GM23338 (cell line): ENCODE measurements around the gene ELAPOR1. TPM values are rescaled to one million over a fixed set of nuclear protein-coding genes. Genes with fewer than 3 reads are reported as not detected.

ENCODE experiments used
- ATAC-seq: fragments of 200-7000 bp; cut with Tn5 transposase; 3 replicates; pipeline ENCODE4 v1.9.1; 2020
- DNase-seq: peaks from one replicate; pipeline ENCODE4 v3.0.0-alpha.2; 2015; ENCODE audit warnings: low spot score
- H2AFZ ChIP-seq: fragments of 200-600 bp; sonication (generic); 2 replicates; pipeline ENCODE4 v1.8.0; 2016; ENCODE audit warnings: antibody characterized with exemption, mild to moderate bottlenecking, moderate library complexity
- H3F3A ChIP-seq: fragments of 200-600 bp; sonication (generic); replicated peaks from 2 replicates; pipeline ENCODE4 v1.8.0; 2017; ENCODE audit warnings: antibody characterized with exemption, mixed run types, low read depth
- H3K27ac ChIP-seq: fragments of 200-600 bp; sonication (generic); 2 replicates; pipeline ENCODE4 v1.6.1; 2016; ENCODE audit warnings: low read depth
- H3K27me3 ChIP-seq: fragments of 200-600 bp; sonication (generic); 2 replicates; pipeline ENCODE4 v1.8.0; 2016; ENCODE audit warnings: mild to moderate bottlenecking, mixed run types, moderate library complexity; ENCODE audit not compliant: insufficient read depth
- H3K36me3 ChIP-seq: fragments of 200-600 bp; sonication (generic); 2 replicates; pipeline ENCODE4 v1.8.0; 2016; ENCODE audit warnings: mild to moderate bottlenecking; ENCODE audit not compliant: insufficient read depth
- H3K4me1 ChIP-seq: fragments of 200-600 bp; sonication (generic); 2 replicates; pipeline ENCODE4 v1.8.0; 2016; ENCODE audit warnings: mild to moderate bottlenecking, moderate library complexity; ENCODE audit not compliant: insufficient read depth
- H3K4me2 ChIP-seq: fragments of 200-600 bp; sonication (generic); 2 replicates; pipeline ENCODE4 v1.7.1; 2017; ENCODE audit warnings: mixed run types
- H3K4me3 ChIP-seq: fragments of 200-600 bp; sonication (generic); 2 replicates; pipeline ENCODE4 v1.6.1; 2016; ENCODE audit warnings: mixed run types
- H3K79me2 ChIP-seq: fragments of 200-600 bp; sonication (generic); replicated peaks from 2 replicates; pipeline ENCODE4 v1.8.0; 2017; ENCODE audit warnings: mild to moderate bottlenecking; ENCODE audit not compliant: insufficient read depth
- H3K9me2 ChIP-seq: fragments of 200-600 bp; sonication (generic); 2 replicates; pipeline ENCODE4 v1.8.0; 2017; ENCODE audit not compliant: insufficient read depth
- H4K20me1 ChIP-seq: fragments of 200-600 bp; sonication (generic); replicated peaks from 2 replicates; pipeline ENCODE4 v1.8.0; 2017; ENCODE audit warnings: mild to moderate bottlenecking; ENCODE audit not compliant: insufficient read depth
- H3K27ac Mint-ChIP-seq: 2 replicates; pipeline ENCODE4 v1.8.0; 2020; ENCODE audit warnings: inconsistent platforms, mild to moderate bottlenecking, moderate library complexity, mixed read lengths
- H3K27me3 Mint-ChIP-seq: 3 replicates; pipeline ENCODE4 v1.8.0; 2022; ENCODE audit warnings: low read depth, mild to moderate bottlenecking, moderate library complexity, mixed read lengths, inconsistent platforms; ENCODE audit not compliant: insufficient read depth, poor library complexity
- H3K36me3 Mint-ChIP-seq: 3 replicates; pipeline ENCODE4 v1.8.0; 2021; ENCODE audit warnings: low read depth, mild to moderate bottlenecking, inconsistent platforms, moderate library complexity, mixed read lengths
- H3K4me1 Mint-ChIP-seq: 3 replicates; pipeline ENCODE4 v1.8.0; 2020; ENCODE audit warnings: mild to moderate bottlenecking, inconsistent platforms, mixed read lengths
- H3K4me3 Mint-ChIP-seq: 3 replicates; pipeline ENCODE4 v1.8.0; 2021; ENCODE audit warnings: moderate library complexity, mild to moderate bottlenecking, inconsistent platforms, mixed read lengths
- H3K9me3 Mint-ChIP-seq: 3 replicates; pipeline ENCODE4 v1.8.0; 2020; ENCODE audit warnings: moderate library complexity, mild to moderate bottlenecking, inconsistent platforms, mixed read lengths
- CREB1 ChIP-seq: fragments of 250-450 bp; sonication (Bioruptor Pico); IDR thresholded peaks from 2 replicates; pipeline ENCODE4 v1.5.0; 2020; ENCODE audit warnings: low read depth, mild to moderate bottlenecking, moderate library complexity
- CTCF ChIP-seq, 2 experiments: fragments of 200-600 bp in 1 of 2; sonication (generic) in 1 of 2; conservative IDR thresholded peaks; 2 replicates each; pipeline versions ENCODE4 v1.5.1 to v1.6.1; 2016 to 2017; ENCODE audit warnings: antibody characterized with exemption in 2 of 2, low read depth in 2 of 2, mild to moderate bottlenecking in 2 of 2, moderate library complexity in 1 of 2
- ETS1 ChIP-seq: IDR thresholded peaks from 2 replicates; pipeline ENCODE4 v1.6.1; 2016; ENCODE audit warnings: antibody characterized with exemption
- EZH2 ChIP-seq: fragments of 200-600 bp; sonication (generic); IDR thresholded peaks from one replicate; pipeline ENCODE4 v1.8.0; 2017; ENCODE audit warnings: antibody characterized with exemption, mild to moderate bottlenecking, low read depth; ENCODE audit not compliant: unreplicated experiment
- EZH2phosphoT487 ChIP-seq: fragments of 200-600 bp; sonication (generic); IDR thresholded peaks from one replicate; pipeline ENCODE4 v1.8.1; 2018; ENCODE audit warnings: antibody characterized with exemption; ENCODE audit not compliant: unreplicated experiment
- JUNB ChIP-seq: IDR thresholded peaks from one replicate; pipeline ENCODE4 v1.6.1; 2016; ENCODE audit warnings: antibody characterized with exemption; ENCODE audit not compliant: unreplicated experiment
- NANOG ChIP-seq: IDR thresholded peaks from 2 replicates; pipeline ENCODE4 v1.6.1; 2016; ENCODE audit warnings: antibody characterized with exemption, borderline replicate concordance
- POLR2AphosphoS5 ChIP-seq: IDR thresholded peaks from 2 replicates; pipeline ENCODE4 v1.6.1; 2016; ENCODE audit warnings: antibody characterized with exemption, low read depth
- STAT1 ChIP-seq: IDR thresholded peaks from one replicate; pipeline ENCODE4 v1.6.1; 2016; ENCODE audit warnings: antibody characterized with exemption; ENCODE audit not compliant: unreplicated experiment
- ZNF114 ChIP-seq: fragments of 250-450 bp; sonication (Bioruptor Pico); IDR thresholded peaks from 2 replicates; pipeline ENCODE4 v1.5.0; 2020; ENCODE audit warnings: mild to moderate bottlenecking, moderate library complexity
- ZNF331 ChIP-seq: fragments of 250-450 bp; sonication (Bioruptor Pico); IDR thresholded peaks from 2 replicates; pipeline ENCODE4 v1.5.0; 2020; ENCODE audit warnings: low read depth, mild to moderate bottlenecking, moderate library complexity
- ZNF462 ChIP-seq: fragments of 250-450 bp; sonication (Bioruptor Pico); IDR thresholded peaks from 2 replicates; pipeline ENCODE4 v1.5.0; 2020; ENCODE audit warnings: mild to moderate bottlenecking, moderate library complexity
- polyA plus RNA-seq: library from polyadenylated mRNA; unstranded; fragments of >200 nt; fragmentation: Nextera tagmentation; extraction: Ambion mirVana; gene quantifications from 2 replicates; pipeline ENCODE4 v1.2.1, GENCODE V29; 2016
- total RNA-seq: library from RNA; depleted of rRNA; stranded (reverse); fragments of >200 nt; shearing (Covaris generic); gene quantifications from 2 replicates; pipeline ENCODE4 v1.2.3, GENCODE V29; 2014
- TF ChIP-seq, protein P1 (sequence below): IDR thresholded peaks from one replicate; pipeline ENCODE4 v1.6.1; 2018; ENCODE audit warnings: antibody characterized with exemption; ENCODE audit not compliant: unreplicated experiment

Gene ELAPOR1
- total and polyA plus RNA-seq, 2 experiments from 2014 or later, result 0.92 to 2.4 TPM

- H3F3A ChIP-seq, result no peaks in the 10 kb centered on the region
- H3K36me3 ChIP-seq, result no peaks in the 10 kb centered on the region; the same call in 1 of the 2 replicates
- H4K20me1 ChIP-seq, result no peaks in the 10 kb centered on the region
- H3K4me1 ChIP-seq, result no peaks in the 10 kb centered on the region
- H3K27ac Mint-ChIP-seq, result no peak overlapping the region
- TF ChIP-seq EZH2 (no peak), ZNF331 (CRISPR knock-in tag) (no peak), ZNF462 (no peak), NANOG (no peak), STAT1 (no peak), CREB1 (CRISPR knock-in tag) (no peak), EZH2phosphoT487 (no peak), ETS1 (no peak), JUNB (no peak), POLR2AphosphoS5 (no peak), CTCF (conservative IDR thresholded peaks at IDR 0.05; ENCODE audit: low read depth in 2 of 2) (no peak), ZNF114 (CRISPR knock-in tag) (no peak)
- TF ChIP-seq, protein P1, sequence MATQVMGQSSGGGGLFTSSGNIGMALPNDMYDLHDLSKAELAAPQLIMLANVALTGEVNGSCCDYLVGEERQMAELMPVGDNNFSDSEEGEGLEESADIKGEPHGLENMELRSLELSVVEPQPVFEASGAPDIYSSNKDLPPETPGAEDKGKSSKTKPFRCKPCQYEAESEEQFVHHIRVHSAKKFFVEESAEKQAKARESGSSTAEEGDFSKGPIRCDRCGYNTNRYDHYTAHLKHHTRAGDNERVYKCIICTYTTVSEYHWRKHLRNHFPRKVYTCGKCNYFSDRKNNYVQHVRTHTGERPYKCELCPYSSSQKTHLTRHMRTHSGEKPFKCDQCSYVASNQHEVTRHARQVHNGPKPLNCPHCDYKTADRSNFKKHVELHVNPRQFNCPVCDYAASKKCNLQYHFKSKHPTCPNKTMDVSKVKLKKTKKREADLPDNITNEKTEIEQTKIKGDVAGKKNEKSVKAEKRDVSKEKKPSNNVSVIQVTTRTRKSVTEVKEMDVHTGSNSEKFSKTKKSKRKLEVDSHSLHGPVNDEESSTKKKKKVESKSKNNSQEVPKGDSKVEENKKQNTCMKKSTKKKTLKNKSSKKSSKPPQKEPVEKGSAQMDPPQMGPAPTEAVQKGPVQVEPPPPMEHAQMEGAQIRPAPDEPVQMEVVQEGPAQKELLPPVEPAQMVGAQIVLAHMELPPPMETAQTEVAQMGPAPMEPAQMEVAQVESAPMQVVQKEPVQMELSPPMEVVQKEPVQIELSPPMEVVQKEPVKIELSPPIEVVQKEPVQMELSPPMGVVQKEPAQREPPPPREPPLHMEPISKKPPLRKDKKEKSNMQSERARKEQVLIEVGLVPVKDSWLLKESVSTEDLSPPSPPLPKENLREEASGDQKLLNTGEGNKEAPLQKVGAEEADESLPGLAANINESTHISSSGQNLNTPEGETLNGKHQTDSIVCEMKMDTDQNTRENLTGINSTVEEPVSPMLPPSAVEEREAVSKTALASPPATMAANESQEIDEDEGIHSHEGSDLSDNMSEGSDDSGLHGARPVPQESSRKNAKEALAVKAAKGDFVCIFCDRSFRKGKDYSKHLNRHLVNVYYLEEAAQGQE, result no peak
- no peaks in the 10 kb centered on the region for H3K9me3 Mint-ChIP-seq
- no peak overlapping the region for H3K4me3 Mint-ChIP-seq
- no peak overlapping the region for H3K4me3 ChIP-seq
- H2AFZ ChIP-seq, result no peak overlapping the region
- ATAC-seq (no peak), DNase-seq (no peak)
- no peaks in the 10 kb centered on the region for H3K27me3 ChIP-seq
- no peak overlapping the region for H3K27ac ChIP-seq
- no peaks in the 10 kb centered on the region for H3K9me2 ChIP-seq
- no peak overlapping the region for H3K4me2 ChIP-seq
- H3K4me1 Mint-ChIP-seq, result peaks cover 7% of the 10 kb centered on the region; the same call in 2 of the 3 replicates
- no peaks in the 10 kb centered on the region for H3K36me3 Mint-ChIP-seq
- H3K27me3 Mint-ChIP-seq, result peaks cover 8% of the 10 kb centered on the region
- H3K79me2 ChIP-seq, result no peaks in the 10 kb centered on the region
Measured at GRCh38 chr1:109159326-109159725, 45.4 kb downstream of the ELAPOR1 start.
